Amniotic stem cell (primary cell): ENCODE results near the gene CACTIN.

Source experiments
- DNase-seq: peaks from one replicate; lab custom pipeline; 2025; lab: John Stamatoyannopoulos, UW

The CACTIN gene

GRCh38 chr19:3609779-3610719 lies 16.5 kb downstream of the CACTIN start:
- DNase-seq: no peak

- DNase-seq: no peak
These were observed 17.8 kb downstream of the CACTIN start for GRCh38 chr19:3608750-3609322.

DNA sequence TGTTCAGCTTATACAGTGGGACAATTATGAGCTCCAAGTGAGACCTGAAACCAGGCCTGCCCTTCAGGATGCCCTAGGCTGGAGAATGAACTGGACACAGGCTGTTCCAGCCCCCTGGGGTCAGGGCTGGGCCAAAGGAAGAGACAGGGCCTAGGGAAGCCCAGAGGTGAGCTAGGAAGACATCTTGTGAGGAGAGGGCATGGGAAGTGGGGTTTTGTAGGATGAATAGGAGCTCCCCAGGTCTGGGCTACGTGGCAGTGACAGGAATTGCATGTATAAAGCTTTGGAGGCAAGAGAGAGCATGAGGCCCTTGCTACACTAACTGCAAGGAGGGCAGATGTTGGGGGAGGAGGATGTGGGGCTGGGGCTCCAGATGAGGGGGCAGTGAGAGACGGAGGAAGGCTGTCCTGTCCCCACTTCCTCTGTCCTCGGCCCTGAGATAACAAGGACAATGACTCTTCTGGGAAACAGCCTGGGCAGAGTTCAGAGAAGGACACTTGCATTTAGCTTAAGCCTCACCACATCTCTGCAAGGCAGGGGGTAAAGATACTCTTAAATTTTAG lies 18.4 kb downstream of the CACTIN start:
- no peak for DNase-seq

- DNase-seq: no peak
These were observed 19.1 kb downstream of the CACTIN start for GRCh38 chr19:3607303-3608078.

DNA sequence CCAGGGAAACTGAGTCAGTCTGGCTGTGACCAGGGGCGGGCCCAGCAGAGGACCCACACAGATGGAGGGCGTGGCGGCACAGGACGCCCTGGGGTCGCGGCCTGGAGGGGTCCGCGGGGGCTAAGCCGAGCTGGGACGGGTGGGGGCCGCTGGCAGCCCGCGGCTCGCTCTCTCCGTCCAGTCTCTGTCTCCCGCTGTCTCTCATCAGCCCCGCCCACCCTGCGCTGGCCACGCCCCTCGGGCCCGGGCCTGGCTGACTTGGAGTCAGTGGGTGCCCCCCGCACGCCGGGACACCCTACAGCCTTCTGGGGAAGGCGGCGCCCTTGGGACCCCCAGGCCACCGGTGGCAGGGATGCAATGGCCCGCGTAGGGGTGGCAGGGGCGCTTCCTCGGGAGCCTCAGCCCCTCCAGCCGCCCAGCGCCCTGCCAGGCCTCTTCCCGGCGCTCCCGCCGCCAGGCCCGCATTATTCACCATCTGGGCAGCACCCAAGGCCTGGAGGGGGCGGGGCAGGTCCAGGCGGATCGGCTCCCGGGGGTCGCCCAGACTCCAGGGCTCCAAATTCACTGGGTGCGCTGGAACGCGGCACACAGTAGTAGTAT lies 19.8 kb downstream of the CACTIN start, which contains the start of gene TBXA2R:
Gene TBXA2R (minus strand): TSS at position 186 of the 600 bp plus-strand sequence. CDS start 6,241 bp downstream, outside the sequence.
- DNase-seq: peak; percentile 24

- no peak for DNase-seq
These were observed 20.4 kb downstream of the CACTIN start for GRCh38 chr19:3606174-3606689.

DNA sequence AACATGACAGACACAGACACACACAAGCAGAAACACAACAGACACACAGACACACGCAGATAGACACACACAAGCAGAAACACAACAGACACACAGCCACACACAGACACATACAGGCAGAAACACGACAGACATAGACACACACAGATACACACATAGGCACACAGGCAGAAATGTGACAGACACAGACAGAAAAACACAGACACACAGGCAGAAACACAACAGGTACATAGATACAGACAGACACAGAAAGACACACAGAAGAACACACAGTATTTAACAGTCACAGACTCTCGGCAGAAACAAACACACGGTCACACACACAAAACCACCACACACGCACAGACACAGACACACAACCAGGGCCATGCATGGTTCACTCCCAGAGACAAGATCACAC lies 20.8 kb downstream of the CACTIN start:
- DNase-seq: no peak

DNA sequence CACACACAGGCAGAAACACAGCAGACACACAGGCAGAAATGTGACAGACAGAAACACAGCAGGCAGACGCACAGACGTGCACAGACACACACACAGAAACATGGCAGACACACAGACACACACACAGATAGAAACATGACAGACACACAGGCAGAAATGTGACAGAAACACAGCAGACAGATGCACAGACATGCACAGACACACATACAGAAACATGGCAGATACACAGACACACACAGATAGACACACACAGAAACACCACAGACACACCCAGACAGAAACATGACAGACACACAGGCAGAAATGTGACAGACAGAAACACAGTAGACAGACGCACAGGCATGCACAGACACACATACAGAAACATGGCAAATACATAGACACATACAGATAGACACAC lies 21.2 kb downstream of the CACTIN start:
- no peak for DNase-seq

GRCh38 chr19:3604987-3605343 lies 21.6 kb downstream of the CACTIN start:
- no peak for DNase-seq

DNA sequence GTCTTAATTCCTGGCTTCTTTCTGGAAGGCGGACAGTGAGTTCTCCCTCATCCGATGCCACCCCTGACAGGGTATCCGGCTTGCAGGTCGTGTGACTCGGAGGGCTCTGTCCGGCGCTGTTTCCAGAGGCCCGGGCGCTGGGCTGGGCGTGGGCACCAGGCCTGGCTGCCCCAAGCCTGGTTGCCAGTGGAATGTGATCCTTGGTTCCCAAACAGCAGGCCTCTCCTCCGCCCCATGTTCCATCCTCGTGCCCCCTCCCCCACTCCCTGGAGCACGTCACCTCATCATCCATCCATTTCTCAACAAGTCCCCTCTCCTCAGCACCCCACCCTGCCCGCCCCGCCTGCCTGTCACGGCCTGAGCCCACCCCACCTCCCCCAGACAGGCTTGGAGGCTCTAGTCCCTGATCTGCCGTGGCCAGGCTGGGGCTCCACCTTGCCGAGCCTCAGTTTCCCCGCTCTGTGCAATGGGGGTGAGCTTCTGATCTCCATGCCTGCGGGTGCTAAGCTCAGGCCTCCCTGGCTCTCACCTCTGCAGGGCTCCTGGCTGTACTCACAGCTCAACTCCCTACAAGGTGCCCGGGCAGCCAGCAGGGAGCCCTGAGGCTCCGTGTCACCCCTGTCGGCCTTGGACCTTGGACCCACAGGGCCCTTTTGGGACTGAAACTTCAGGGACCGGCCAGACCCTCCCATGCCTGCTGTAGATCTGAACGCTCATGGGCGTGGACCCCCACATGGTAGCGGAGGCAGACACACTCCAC lies 22.2 kb downstream of the CACTIN start:
- no peak for DNase-seq

DNA sequence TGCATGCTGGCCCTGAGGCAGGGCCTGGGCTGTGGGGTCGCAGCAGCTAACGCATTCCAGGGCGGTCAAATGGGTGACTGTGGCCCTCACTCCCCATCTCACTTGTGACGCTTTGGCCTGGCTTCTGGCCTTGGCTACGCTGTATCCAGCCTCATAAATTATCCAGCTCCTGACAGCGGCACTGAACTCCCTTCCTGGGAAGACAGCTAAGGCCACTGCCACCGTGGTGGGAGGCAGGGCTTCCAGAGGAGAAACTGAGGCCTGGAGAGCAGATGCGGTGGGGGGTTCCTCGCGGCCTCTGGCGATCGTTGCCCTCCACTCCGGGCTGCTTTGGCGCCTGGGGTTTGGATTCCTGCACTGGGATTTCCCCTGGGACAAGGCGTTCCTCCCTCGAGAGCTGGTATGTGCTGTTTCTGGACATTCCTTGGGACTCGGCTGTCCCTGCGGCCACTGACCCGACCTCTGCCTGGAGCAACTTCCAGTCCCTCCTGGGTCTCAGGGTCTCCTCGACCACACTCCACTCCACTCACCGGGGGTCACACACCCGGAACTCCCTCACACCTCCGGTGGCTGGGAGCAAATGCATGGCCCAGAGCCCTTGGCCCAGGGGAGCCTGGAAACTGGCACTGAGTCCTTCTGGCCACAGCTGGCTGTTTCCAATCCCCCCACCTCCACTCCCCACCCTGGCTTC lies 23.3 kb downstream of the CACTIN start:
- DNase-seq: no peak

DNA sequence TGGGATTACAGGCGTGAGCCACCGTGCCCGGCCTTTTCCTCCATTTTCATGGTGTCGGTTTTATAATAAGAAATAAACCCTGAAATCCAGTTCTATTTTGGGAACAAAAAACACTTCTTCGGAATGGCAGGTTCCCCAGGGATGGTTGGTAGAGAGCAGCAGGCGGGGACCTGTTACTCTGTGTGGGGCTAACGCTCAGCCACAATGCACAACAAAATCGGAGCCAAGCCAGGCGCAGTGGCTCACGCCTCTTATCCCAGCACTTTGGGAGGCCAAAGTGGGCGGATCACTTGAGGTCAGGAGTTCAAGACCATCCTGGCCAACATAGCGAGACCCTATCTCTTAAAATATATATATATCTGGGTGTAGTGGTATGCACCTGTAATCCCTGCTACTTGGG lies 25.6 kb downstream of the CACTIN start:
- no peak for DNase-seq

GRCh38 chr19:3599776-3600187 lies 26.8 kb downstream of the CACTIN start:
- no peak for DNase-seq

DNA sequence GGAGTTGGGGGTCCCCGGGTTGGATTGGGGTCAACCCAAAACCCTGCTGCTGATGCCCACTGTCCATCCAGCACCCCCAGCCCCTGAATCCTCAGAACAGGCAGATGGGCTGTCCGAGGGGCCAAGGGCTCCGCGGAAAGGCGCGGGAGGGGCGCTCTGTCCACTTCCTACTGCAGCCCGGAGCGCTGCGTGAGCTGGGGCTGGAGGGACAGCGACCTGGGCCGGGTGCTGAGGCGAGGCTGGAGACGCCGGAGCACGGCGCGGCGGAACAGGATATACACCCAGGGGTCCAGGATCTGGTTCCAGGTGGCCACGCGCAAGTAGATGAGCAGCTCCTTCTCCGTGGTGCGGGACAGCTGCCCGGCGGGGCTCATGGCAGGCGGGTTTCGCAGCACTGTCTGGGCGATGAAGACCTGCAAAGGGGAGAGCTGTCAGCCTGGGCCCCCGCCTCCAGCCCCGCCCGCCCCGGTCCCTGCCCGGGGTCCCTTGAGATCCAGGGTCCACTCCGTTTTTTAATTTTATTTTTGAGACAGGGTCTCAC lies 31.0 kb downstream of the CACTIN start:
- DNase-seq: no peak

DNA sequence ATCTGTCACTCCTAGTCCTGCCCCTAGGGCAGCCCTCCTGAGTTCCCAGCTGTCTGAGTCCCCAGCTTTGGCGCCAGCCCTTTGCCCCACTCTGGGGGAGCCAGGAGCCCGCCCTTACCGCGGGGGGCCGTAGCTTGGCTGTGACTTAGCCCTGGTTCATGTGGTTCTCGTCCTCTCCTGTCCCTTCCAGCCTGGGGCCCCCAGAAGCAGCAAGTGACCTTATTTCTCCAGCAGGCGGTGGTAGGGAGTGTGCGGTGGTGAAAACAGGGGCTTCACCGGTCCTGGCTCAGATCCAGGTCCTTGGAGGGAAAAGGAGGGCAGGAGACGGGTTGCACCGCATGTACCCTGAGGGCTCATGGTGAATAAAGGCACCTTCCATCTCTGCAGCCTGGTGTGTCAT lies 33.4 kb downstream of the CACTIN start:
- no peak for DNase-seq

- DNase-seq: no peak
These were observed 34.5 kb downstream of the CACTIN start for GRCh38 chr19:3591876-3592613.

- DNase-seq: no peak
These were observed 35.5 kb downstream of the CACTIN start for GRCh38 chr19:3590991-3591659.

DNA sequence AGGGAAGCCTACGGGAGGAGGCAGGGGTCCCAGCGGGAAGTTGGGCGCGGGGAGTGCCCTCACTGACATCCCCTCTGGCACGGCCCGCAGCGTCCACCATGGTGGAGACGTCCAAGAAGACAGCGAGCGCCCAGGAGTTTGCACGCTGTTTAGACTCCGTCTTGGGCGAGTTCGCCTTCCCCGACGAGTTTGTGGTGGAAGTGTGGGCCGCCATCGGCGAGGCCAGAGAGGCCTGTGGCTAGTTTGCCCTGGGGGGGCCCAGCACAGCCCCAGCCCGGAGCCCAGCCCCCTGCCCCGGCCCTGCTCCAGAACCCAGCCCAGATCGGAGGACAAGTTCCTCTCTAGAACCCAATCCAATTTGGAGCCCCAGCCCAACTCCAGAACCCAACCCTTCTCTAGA lies 36.6 kb downstream of the CACTIN start:
- DNase-seq: no peak

GRCh38 chr19:3589439-3589838 lies 37.2 kb downstream of the CACTIN start:
- no peak for DNase-seq
